GM21390 (cell line): ENCODE data around the gene SHISA2.

Source experiments
- ATAC-seq: cut with Tn5 transposase; IDR thresholded peaks from one replicate; pipeline ENCODE4 v1.9.1; 2021; ENCODE audit not compliant: unreplicated experiment

Gene SHISA2

DNA sequence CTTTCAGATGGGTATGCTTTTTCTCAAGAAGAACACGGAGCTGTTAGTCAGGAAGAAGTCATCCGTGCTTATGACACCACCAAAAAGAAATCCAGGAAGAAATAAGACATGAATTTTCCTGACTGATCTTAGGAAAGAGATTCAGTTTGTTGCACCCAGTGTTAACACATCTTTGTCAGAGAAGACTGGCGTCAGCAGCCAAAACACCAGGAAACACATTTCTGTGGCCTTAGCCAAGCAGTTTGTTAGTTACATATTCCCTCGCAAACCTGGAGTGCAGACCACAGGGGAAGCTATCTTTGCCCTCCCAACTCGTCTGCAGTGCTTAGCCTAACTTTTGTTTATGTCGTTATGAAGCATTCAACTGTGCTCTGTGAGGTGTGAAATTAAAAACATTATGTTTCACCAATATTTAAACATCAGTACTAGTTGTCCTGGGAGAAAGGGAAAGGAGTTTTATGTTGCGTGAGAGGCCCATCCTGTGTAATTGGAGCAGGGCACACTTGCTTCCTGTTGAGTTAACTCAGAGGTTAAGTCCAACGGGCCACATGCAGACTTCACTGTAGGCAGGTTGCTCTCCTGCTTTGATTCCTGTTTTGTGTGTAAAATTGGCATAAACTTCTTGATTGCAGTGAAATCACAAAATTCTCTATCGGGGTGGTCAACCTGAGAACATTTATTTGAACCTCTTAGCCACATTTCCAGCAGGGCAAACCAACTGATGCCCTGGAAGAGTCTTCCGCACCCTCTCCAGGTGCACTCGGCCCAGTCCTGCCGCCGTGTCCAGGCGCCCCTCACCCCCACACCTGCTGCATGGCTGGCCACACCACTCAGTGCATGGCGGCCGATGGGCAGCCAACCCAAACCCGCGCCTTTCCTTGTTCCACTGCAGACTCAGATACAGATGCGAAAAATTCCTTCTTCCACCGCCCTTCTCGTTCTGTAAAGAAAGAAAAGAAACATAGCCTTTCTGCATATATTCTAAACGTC, 31.6 kb downstream of the SHISA2 start:
- no peak for ATAC-seq

DNA sequence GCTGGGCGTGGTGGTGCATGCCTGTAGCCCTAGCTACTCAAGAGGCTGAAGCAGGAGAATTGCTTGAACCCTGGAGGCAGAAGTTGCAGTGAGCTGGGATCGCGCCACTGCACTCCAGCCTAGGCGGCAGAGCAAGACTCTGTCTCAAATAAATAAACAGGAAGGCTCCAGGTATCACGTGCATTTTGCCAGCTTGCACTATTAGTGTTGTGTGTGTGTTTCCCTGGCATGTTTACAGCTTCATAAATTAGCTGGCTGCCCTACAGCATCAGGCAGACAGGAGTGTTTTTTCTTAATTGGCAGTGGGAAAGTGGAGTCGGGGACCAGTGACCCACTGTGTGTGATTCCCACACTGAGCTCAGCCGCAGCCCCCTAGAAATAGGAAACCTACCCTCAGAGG, 32.6 kb downstream of the SHISA2 start:
- no peak for ATAC-seq

DNA sequence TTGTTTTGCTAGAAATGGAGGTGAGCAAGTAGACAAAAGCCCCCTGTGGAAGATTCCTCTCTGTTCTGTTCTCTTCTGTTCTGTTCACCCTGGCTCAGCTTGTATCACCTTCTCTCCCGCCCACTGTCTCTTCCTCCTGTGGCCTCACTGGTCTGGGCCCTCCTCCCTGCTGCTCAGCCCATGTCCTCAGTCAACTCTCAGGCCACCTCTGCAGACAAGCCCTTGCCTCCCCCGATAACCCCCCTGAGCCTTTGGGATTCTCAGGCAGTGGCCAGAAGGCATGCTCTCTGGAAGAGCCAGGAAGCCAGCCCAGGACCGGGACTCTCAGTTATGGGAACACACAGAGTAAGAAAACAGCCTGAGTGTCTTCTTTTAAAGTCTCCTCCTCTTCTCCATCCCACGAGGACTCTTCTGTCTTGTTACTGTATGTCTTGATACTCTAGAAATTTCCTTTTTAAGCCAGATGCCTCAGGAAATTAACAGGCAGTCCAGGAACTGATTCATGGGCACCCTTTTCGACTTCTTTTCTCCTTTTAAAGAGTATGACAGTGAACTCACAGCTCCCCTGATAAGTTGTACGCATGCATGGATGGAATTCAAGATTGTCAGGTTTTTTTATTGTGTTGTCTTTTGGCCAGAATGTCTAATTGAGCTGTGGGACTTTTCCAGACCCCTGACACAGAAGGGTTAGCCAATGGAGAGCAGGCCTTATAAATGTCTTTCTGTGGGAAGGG, 33.7 kb downstream of the SHISA2 start:
- no peak for ATAC-seq

DNA sequence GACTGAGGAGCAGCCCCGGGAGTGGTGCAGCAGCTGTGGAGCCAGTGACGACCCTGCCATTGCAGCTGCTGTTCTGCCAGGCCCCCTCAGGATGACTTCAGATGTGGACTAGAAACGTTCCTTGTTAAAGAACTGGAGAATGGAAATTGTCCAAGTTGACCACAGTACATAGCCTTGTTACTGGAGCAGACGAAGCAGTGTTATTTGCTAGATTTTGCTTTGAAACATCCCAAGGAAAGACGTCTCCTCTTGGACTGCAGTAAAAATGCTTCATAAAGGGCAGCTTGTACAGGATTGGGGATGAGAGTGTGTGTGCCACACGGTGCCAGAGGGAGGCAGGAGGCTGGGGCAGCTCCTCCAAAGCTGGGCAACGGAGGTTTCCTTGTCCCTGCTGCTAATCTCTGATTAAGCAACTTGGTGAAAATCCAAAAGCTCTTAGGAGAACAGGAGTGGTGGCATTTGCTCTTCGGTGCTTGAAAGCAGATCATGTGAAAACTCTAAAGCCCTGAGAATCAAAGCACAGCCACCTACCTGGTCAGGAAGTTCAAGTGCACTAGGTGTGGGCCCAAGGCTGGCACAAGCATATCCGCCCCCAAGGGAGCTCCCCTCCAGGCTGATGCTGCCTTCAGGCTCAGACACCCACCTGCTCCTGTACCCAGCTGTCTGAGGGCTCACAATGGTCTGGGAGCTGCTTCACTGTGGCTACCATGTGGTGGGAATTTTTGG, 34.5 kb downstream of the SHISA2 start:
- ATAC-seq = no peak

DNA sequence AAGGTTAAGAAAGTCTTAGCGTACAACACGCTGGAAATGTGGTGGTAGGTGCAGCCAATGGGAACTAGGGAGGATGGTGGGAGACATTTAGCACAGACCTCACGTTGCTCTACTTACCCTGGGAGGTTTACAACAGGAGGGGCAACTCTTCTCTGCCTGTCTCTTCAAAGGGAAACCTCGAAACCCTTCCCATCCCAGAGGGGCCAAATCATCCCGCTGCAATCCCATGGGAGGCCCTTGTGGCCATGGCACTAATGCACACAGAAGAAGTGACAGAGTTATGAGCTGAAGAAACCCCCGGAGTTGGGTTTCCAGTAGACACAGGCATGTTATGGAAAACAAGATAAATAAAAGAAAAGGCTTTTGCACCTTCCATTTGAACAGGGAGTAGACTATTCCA, 35.6 kb downstream of the SHISA2 start:
- no peak for ATAC-seq

DNA sequence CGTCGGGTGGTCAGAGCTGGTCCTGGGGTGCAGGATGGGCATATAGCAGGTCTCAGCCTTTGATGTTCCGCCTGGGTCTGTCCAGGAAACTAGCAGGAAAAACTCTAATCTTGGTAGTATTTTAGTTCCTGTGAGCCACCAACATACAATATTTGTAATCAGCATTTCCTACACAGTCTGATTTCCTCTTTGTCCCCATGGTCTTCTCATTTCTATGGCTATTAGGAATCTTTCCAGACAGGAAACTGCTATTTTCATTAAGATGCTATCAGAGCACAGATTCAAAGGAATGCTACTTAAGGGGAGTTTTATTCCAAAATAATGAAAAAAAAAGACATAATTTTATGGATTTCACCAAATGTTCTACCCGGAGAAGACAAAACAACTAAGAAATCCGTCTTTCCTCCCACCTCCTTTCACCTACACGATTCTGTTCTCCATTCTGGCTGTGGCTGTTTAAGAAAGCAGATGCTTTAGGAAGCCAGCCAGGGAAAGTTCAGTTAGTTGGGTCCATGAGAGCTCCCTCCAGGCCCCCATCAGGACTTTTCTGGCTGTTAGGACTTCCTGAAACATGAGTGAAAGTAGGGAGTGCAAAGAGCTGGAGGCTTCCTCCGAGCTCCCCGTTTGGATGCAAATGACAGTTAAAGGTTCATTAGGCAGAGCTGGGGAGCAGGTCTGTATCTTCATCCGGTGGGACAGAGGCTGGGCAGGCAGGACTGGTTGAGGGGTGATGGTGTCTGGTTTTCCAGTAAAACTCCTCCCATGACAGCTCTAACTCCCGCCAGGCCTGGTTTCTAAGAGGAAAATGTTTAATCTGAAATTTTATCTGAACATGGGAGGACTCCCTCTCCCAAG, 36.3 kb downstream of the SHISA2 start:
- ATAC-seq = no peak

DNA sequence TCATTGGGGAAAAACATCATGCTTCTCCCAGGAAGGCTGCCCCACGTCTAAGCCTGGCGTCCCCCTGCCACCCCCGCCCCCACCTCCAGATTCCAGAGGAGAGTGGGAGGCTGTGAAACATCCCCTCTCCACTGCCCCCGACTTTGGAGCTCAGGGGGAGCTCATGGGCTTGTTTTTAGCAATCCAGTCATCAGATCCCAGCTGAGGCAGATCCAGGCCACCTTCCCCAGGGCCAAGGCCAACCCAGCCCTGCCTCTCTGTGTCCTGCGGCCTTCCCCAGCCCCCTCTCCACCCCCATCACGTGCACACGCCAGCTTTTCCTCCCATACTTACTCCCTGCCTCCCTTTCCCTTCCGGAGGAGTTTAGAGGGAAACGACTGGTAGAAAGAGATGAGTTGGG, 38.8 kb downstream of the SHISA2 start:
- ATAC-seq = no peak

DNA sequence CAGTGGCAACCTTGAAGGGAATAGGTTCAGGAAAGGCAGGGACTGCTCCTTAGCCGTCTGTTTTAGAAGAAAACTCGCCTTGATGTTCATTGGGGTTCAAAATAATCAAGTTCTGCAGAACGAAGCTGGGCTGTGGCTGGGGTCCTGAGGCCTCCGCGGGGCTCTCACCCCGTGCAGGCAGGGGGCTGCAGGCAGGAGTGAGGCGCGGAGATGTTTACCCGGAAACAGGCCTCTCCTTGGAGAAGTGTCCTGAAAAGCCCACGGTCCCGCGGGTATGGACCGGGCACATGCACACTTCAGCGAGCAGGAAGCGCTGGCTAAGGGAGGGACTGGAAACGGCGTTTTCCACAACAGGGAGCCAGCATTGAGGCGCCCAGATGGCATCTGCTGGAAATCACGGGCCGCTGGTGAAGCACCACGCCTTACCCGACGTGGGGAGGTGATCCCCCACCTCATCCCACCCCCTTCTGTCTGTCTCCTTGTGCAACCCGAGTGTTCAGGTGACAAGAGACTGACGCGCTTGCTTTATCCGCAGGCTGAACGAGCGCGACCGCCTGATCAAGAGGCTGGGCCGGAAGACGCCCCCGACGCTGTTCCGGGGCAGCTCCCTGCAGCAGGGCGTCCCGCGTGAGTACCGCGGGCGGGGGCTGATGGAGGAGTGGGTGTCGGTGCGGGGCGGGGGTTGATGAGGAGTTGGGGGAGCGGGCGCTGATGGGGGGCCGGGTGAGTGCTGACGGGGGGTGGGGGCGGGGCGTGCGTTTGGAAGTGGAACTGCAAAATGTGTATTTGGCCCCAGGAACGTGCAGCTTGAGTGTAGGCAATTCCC, 39.6 kb downstream of the SHISA2 start:
- no peak for ATAC-seq

DNA sequence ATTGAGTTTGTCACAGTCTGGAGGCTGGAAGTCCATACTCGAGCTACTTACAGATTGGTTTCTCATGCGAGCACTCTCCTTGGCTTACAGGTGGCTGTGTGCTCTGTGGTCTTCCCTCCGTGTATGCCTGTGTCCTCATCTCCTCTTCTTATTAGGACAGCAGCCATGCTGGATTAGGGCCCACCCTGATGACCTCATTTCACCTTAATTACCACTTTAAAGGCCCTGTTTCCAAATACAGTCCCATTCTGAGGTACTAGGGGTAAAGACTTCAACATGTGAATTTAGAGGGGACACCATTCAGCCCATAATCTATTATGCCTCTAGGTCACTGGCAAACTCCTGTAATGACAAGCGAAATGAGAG, 40.6 kb downstream of the SHISA2 start:
- ATAC-seq = no peak

DNA sequence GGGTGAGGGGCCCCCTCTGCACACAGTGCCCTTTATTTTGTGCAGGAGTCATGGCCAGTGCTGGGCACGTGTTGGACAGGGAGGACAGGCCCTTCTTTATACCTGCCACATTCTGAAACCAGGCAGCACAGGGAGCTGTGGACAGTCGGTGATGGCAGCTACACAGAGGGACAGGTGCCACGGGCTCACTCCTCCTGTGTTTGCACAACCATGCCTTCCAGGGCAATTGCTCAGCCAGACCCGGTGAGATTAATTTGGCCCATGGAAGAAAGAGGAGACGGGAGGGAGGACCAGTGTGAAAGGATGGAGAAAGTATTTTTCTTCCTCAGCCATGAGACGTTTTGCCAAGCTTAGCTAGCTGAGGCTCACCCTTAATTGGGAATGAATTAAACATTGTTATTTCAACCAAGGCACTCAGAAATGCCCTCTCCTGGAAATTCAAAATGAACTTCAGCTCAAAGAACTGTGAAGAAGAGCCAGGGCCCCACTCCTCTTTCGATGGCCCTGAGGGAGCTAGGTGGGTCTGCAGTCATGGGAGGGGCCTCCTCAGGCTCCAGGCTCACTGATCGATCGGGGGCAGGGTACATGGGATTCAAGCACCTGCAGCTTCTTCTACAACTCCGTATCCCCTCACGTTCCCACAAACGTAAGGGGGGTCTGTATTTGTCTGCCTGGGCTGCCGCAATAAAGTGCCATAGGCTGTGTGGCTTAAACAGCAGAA, 41.2 kb downstream of the SHISA2 start:
- ATAC-seq = no peak

DNA sequence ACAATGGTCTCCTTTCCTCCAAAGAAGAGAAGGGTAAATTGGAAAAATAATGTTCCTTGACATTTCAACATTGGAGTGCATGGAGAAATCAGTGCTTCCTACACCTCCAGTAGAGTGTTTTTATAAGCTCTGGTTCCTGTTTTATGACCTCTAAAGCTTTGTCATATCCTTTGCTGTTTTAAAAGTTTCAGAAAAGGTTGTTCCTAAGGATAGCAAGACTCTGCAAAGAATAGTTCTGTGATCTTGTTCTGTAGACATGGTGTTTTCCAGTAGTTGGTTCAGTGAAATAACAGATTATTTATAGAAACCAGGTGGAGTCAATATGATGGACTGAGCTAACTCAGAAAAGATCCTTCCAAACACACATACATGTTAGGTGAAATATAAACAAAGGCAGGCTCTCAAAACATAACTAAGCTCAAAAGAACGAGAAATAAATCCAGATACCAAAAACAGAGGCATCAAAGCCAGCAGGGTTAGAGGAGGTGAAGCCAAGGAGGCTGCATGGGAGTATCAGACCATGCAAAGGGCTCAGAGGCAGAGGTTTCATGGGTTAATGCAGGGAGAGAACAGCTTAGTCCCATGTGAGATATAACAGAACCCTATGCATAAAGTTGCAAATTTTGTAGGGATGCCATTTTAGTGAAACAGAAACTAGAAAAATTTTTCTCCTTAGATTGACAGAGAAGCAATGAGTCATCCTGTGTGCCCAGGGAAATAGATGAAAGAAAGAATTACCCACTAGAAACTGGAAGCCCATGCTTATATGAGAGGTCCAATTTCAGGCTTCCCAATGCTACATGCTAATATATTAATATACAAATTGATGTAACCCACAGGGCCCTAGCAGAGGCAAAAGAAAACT, 44.3 kb downstream of the SHISA2 start:
- ATAC-seq = no peak
